SK-N-MC (cell line): ENCODE results near the gene SHISA7.

ENCODE experiments used
- EZH2 ChIP-seq: fragments of 200-600 bp; sonication (generic); IDR thresholded peaks from one replicate; pipeline ENCODE4 v1.6.1; 2017; ENCODE audit warnings: antibody characterized with exemption
- FOXP2 ChIP-seq: optimal IDR thresholded peaks from 2 replicates; pipeline ENCODE3; 2011; ENCODE audit warnings: mild to moderate bottlenecking, moderate library complexity; ENCODE audit not compliant: insufficient read depth; ENCODE audit errors: extremely low read length, control extremely low read depth
- POLR2AphosphoS5 ChIP-seq: IDR thresholded peaks from 2 replicates; pipeline ENCODE4 v1.6.1; 2012; ENCODE audit warnings: mild to moderate bottlenecking, low read depth, low read length, borderline replicate concordance

GRCh38 chr19:55437410-55437809, 5.7 kb downstream of the SHISA7 start:
- TF ChIP-seq EZH2: no peak
- no peak for TF ChIP-seq POLR2AphosphoS5
- TF ChIP-seq FOXP2: no peak
